Fibroblast of gingiva (primary cell): ENCODE results near the gene TET1.
"Not testable (repeated sequence)": the region's sequence is repeated elsewhere in the genome, so short reads cannot be mapped to it uniquely, and the experiment has no call there.

Source experiments
- DNase-seq: peaks from one replicate; pipeline ENCODE4 v3.0.0-alpha.2; 2011; ENCODE audit warnings: low read depth

TET1 gene

GRCh38 chr10:68560186-68560942, at the start of gene TET1:
Gene TET1, plus strand, starts transcription at chr10:68560337. Its CDS starts 12,002 bp downstream, at chr10:68572339.
- peak; percentile 49 for DNase-seq

- not testable (repeated sequence) for DNase-seq
Measured at GRCh38 chr10:68516216-68516615, 43.9 kb upstream of the TET1 start.

GRCh38 chr10:68516766-68517165, 43.4 kb upstream of the TET1 start:
- DNase-seq = peak; percentile 88

- DNase-seq = no peak
Measured at GRCh38 chr10:68517188-68517587, 42.9 kb upstream of the TET1 start.

- DNase-seq = not testable (repeated sequence)
Measured at GRCh38 chr10:68518609-68519008, 41.5 kb upstream of the TET1 start.

- DNase-seq = not testable (repeated sequence)
Measured at GRCh38 chr10:68525490-68526038, 34.6 kb upstream of the TET1 start.

- DNase-seq = no peak
Measured at GRCh38 chr10:68526634-68527307, 33.4 kb upstream of the TET1 start.

- DNase-seq = no peak
Measured at GRCh38 chr10:68536973-68537372, 23.2 kb upstream of the TET1 start.

GRCh38 chr10:68537796-68538195, 22.3 kb upstream of the TET1 start:
- DNase-seq = no peak

- DNase-seq = peak; percentile 31
Measured at GRCh38 chr10:68543004-68543918, 16.9 kb upstream of the TET1 start.

GRCh38 chr10:68550747-68551411, 9.3 kb upstream of the TET1 start:
- DNase-seq = peak; percentile 77

GRCh38 chr10:68553138-68553537, 7.0 kb upstream of the TET1 start:
- no peak for DNase-seq

- no peak for DNase-seq
Measured at GRCh38 chr10:68553599-68553998, 6.5 kb upstream of the TET1 start.

- DNase-seq = no peak
Measured at GRCh38 chr10:68558478-68558877, 1.7 kb upstream of the TET1 start.

GRCh38 chr10:68559251-68559650, 886 bp upstream of the TET1 start:
- no peak for DNase-seq

GRCh38 chr10:68559841-68560185, 324 bp upstream of the TET1 start:
- peak; percentile 41 for DNase-seq

- DNase-seq = peak; percentile 13
Measured at GRCh38 chr10:68560943-68561864, 1.1 kb downstream of the TET1 start.

GRCh38 chr10:68561865-68562649, 1.9 kb downstream of the TET1 start:
- no peak for DNase-seq

GRCh38 chr10:68562661-68563570, 2.8 kb downstream of the TET1 start:
- peak; percentile 36 for DNase-seq
